Measurements from ENCODE around the gene DCDC2C. TPM values are rescaled to one million over a fixed set of nuclear protein-coding genes. Genes with fewer than 3 reads are reported as not detected.

DCDC2C gene
- total and polyA plus RNA-seq, 2 donors from 2014 or later: not detected

DNA sequence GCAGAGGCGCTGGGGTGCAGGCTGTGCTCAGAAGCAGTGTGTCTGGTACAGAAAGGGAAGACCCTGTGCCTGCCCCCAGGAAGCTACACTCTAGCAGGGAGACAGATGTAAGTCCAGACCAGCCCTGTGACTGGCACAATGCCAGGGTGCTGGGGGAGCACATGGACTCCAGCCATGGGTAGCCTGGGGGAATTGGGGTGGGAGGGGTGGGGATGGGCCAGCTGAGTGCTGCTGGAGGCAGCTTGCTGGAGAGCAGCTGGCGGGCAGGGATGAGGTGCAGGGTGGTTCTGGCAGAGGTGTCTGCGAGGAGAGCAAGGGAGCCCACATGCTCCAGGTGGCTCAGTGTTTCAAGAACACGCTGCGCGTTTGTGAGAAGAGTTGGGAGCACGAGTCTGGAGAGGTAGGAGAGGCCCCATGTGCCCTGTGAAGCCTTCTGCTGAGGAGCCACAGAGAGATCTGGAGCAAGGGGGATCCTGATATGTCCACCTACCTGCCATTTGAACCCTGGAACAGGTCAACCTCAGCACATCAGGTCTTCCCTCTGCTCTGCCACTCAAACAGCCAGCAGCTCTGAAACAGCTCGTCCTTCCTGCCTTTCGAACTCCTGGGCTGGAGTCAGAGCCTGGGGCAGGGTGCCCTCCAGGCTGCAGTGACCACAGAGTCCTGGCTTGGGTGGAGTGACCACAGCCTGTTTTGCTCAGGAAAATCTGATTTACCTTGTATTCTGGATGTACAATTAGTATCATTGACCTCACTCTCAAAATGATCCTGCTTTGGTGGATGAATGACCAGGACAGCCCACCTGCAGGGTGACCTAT, 30.3 kb upstream of the DCDC2C start:
- FAIRE-seq (no peak), DNase-seq (no peak)
- no peaks in the 10 kb centered on the region for H3K27me3 ChIP-seq (ENCODE audit: control insufficient read depth, insufficient read depth, low read length)
- H3K4me3 ChIP-seq (ENCODE audit: low read length in 3 of 3): no peak overlapping the region
- TF ChIP-seq, protein P1, sequence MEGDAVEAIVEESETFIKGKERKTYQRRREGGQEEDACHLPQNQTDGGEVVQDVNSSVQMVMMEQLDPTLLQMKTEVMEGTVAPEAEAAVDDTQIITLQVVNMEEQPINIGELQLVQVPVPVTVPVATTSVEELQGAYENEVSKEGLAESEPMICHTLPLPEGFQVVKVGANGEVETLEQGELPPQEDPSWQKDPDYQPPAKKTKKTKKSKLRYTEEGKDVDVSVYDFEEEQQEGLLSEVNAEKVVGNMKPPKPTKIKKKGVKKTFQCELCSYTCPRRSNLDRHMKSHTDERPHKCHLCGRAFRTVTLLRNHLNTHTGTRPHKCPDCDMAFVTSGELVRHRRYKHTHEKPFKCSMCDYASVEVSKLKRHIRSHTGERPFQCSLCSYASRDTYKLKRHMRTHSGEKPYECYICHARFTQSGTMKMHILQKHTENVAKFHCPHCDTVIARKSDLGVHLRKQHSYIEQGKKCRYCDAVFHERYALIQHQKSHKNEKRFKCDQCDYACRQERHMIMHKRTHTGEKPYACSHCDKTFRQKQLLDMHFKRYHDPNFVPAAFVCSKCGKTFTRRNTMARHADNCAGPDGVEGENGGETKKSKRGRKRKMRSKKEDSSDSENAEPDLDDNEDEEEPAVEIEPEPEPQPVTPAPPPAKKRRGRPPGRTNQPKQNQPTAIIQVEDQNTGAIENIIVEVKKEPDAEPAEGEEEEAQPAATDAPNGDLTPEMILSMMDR (IDR thresholded peaks at IDR 0.05; ENCODE audit: borderline replicate concordance, extremely low read depth, insufficient read depth): no peak
- no peaks in the 10 kb centered on the region for H3K36me3 ChIP-seq (ENCODE audit: control insufficient read depth in 2 of 3, insufficient read depth in 3 of 3, low read length in 3 of 3)
- H3K4me1 ChIP-seq (ENCODE audit: control insufficient read depth in 2 of 3, insufficient read depth in 2 of 3, low read depth in 1 of 3, low read length in 3 of 3): no peaks in the 10 kb centered on the region
- H3K9ac ChIP-seq (ENCODE audit: low read length in 3 of 3): no peak overlapping the region
- intact Hi-C loops (cut with DNase I): no loop called here
- no peak overlapping the region for H3K27ac ChIP-seq (ENCODE audit: low read depth in 2 of 2, low read length in 2 of 2)
- no peaks in the 10 kb centered on the region for H3K9me3 ChIP-seq (ENCODE audit: control insufficient read depth in 2 of 3, insufficient read depth in 1 of 3, low read length in 3 of 3)

DNA sequence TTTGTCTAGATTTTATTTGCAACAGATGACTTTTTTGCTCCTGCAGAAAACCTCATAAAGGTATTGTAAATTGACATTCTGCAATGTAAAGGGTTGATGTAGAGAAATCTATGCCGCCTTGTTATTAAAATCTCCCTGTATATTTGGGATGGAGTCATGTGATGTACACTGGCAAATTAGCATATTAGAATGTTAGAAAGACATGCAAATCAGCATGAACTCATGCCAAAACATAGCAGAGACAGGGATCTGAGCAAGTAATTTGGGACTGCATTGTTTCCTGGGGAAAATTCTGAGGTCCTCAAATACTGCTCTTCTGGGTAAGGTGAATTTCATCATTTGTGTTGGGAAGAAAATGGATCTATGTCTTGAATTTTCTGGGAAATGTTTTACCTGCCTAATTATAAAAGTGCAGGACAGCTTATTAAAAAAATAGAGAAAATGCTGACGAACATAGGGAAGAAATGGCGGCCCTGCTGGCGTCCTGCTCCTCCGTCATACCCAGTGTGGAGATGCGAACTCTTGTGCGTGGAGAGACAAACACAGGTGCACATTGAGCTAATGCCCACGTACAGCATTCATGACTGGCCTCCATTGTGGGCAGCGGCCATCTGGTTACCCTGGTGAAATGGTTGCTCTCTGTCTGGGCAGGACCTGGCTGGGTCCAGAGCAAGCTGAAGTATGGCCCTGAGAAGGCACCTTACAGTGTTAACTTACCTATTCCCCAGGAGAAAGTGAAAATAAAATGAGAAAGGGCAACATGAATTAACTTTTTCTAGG, 29.1 kb upstream of the DCDC2C start:
- Histone ChIP-seq H3K9ac (ENCODE audit: low read length in 3 of 3) (no peak overlapping the region), H3K4me1 (ENCODE audit: control insufficient read depth in 2 of 3, insufficient read depth in 2 of 3, low read depth in 1 of 3, low read length in 3 of 3) (no peaks in the 10 kb centered on the region), H3K9me3 (ENCODE audit: control insufficient read depth in 2 of 3, insufficient read depth in 1 of 3, low read length in 3 of 3) (no peaks in the 10 kb centered on the region), H3K27ac (ENCODE audit: low read depth in 2 of 2, low read length in 2 of 2) (no peak overlapping the region), H3K4me3 (ENCODE audit: low read length in 3 of 3) (no peak overlapping the region), H3K27me3 (ENCODE audit: control insufficient read depth, insufficient read depth, low read length) (no peaks in the 10 kb centered on the region), H3K36me3 (ENCODE audit: control insufficient read depth in 2 of 3, insufficient read depth in 3 of 3, low read length in 3 of 3) (no peaks in the 10 kb centered on the region)
- intact Hi-C loops (cut with DNase I): no loop called here
- FAIRE-seq: no peak
- TF ChIP-seq, protein P1 (IDR thresholded peaks at IDR 0.05; ENCODE audit: borderline replicate concordance, extremely low read depth, insufficient read depth): no peak
- DNase-seq: no peak

DNA sequence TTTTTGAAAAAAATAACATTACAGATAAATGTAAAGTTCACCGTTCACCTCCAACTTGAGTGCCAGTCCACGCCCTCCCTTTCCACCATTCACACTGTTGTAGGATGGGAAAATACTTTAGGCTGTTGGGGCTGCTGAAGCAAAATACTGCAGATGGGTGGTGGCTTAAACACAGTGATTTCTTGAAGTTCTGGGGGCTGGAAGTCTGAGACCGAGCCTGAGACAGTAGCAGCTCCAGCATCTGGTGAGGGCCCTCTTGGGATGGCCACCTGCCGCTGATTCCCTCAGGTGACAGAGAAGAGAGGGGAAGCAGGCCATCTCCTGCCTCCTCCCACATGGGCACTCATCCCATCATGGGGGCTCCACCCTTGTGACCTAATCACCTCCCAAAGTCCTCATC, 27.7 kb upstream of the DCDC2C start:
- H3K9me3 ChIP-seq (ENCODE audit: control insufficient read depth in 2 of 3, insufficient read depth in 1 of 3, low read length in 3 of 3): no peaks in the 10 kb centered on the region
- no peak for FAIRE-seq
- no peak overlapping the region for H3K9ac ChIP-seq (ENCODE audit: low read length in 3 of 3)
- intact Hi-C loops (cut with DNase I): no loop called here
- no peak for DNase-seq
- no peak overlapping the region for H3K4me3 ChIP-seq (ENCODE audit: low read length in 3 of 3)
- TF ChIP-seq, protein P1 (IDR thresholded peaks at IDR 0.05; ENCODE audit: borderline replicate concordance, extremely low read depth, insufficient read depth): no peak
- no peaks in the 10 kb centered on the region for H3K27me3 ChIP-seq (ENCODE audit: control insufficient read depth, insufficient read depth, low read length)
- H3K36me3 ChIP-seq (ENCODE audit: control insufficient read depth in 2 of 3, insufficient read depth in 3 of 3, low read length in 3 of 3): no peaks in the 10 kb centered on the region
- H3K4me1 ChIP-seq (ENCODE audit: control insufficient read depth in 2 of 3, insufficient read depth in 2 of 3, low read depth in 1 of 3, low read length in 3 of 3): no peaks in the 10 kb centered on the region
- H3K27ac ChIP-seq (ENCODE audit: low read depth in 2 of 2, low read length in 2 of 2): no peak overlapping the region

Measured in kidney (tissue), 14 donors.